NCI-H460 (cell line): Measurements from ENCODE around the gene ALDH18A1. TPM values are rescaled to one million over a fixed set of nuclear protein-coding genes. Genes with fewer than 3 reads are reported as not detected.
"Not testable (repeated sequence)": the region's sequence is repeated elsewhere in the genome, so short reads cannot be mapped to it uniquely, and the experiment has no call there.

Experiments used
- DNase-seq: peaks from one replicate; pipeline ENCODE4 v3.0.0-alpha.2; 2016; ENCODE audit warnings: low read depth; ENCODE audit errors: extremely low read depth
- polyA plus RNA-seq: library from polyadenylated mRNA; depleted of rRNA; stranded (reverse); fragments of >200 nt; gene quantifications from 2 replicates; pipeline ENCODE4 v1.2.3, GENCODE V29; 2014; cell fraction: nucleus; rRNA removed
- total RNA-seq: library from RNA; depleted of rRNA; stranded (reverse); fragments of >200 nt; shearing (Covaris generic); gene quantifications from 2 replicates; pipeline ENCODE4 v1.2.3, GENCODE V29; 2014; rRNA removed

Gene ALDH18A1
- total RNA-seq, result 95.8 and 102 TPM in 2 replicates
- polyA plus RNA-seq, result 146 and 156 TPM in 2 replicates

GRCh38 chr10:95656291-95657164 lies at the start of gene ALDH18A1:
ALDH18A1 (minus strand) TSS chr10:95656711; CDS start chr10:95653377, 3,334 bp downstream.
- DNase-seq, result peak; percentile 86

- DNase-seq, result no peak
Observed at GRCh38 chr10:95698415-95698814, 41.9 kb upstream of the ALDH18A1 start.

GRCh38 chr10:95697429-95697828 lies 40.9 kb upstream of the ALDH18A1 start:
- no peak for DNase-seq

GRCh38 chr10:95694665-95695064 lies 38.2 kb upstream of the ALDH18A1 start:
- DNase-seq, result no peak

GRCh38 chr10:95693668-95694534 lies 37.4 kb upstream of the ALDH18A1 start, which contains the start of gene TCTN3:
TCTN3 (minus strand) TSS chr10:95693927; CDS start chr10:95693899, 28 bp downstream.
- DNase-seq, result peak; percentile 100

GRCh38 chr10:95693071-95693667 lies 36.7 kb upstream of the ALDH18A1 start:
- DNase-seq, result no peak

- DNase-seq, result no peak
Observed at GRCh38 chr10:95691281-95691680, 34.8 kb upstream of the ALDH18A1 start.

- no peak for DNase-seq
Observed at GRCh38 chr10:95688648-95689047, 32.1 kb upstream of the ALDH18A1 start.

GRCh38 chr10:95683966-95684365 lies 27.5 kb upstream of the ALDH18A1 start:
- DNase-seq, result no peak

- no peak for DNase-seq
Observed at GRCh38 chr10:95675403-95676116, 19.0 kb upstream of the ALDH18A1 start.

GRCh38 chr10:95674643-95675042 lies 18.1 kb upstream of the ALDH18A1 start:
- no peak for DNase-seq

- DNase-seq, result not testable (repeated sequence)
Observed at GRCh38 chr10:95672641-95673040, 16.1 kb upstream of the ALDH18A1 start.

GRCh38 chr10:95664543-95664942 lies 8.0 kb upstream of the ALDH18A1 start:
- no peak for DNase-seq

GRCh38 chr10:95663496-95663895 lies 7.0 kb upstream of the ALDH18A1 start:
- no peak for DNase-seq

- DNase-seq, result no peak
Observed at GRCh38 chr10:95661818-95662217, 5.3 kb upstream of the ALDH18A1 start.

- DNase-seq, result no peak
Observed at GRCh38 chr10:95660283-95660682, 3.8 kb upstream of the ALDH18A1 start.

GRCh38 chr10:95657250-95657649 lies 739 bp upstream of the ALDH18A1 start:
- no peak for DNase-seq

- peak; percentile 7 for DNase-seq
Observed at GRCh38 chr10:95655571-95656290, 780 bp downstream of the ALDH18A1 start.

GRCh38 chr10:95653895-95654294 lies 2.6 kb downstream of the ALDH18A1 start:
- no peak for DNase-seq
